LNCaP clone FGC (cell line): Measurements from ENCODE around the gene SCPEP1.

ENCODE experiments used
- DNase-seq: peaks from one replicate; pipeline ENCODE4 v3.0.0-alpha.2; 2011; ENCODE audit warnings: low read depth
- H3K4me3 ChIP-seq: 2 replicates; pipeline ENCODE4 v1.5.1; 2011; ENCODE audit warnings: mild to moderate bottlenecking, low read depth, low read length, control low read depth
- TF ChIP-seq, protein P1 (sequence below): IDR thresholded peaks from 2 replicates; pipeline ENCODE4 v1.5.1; 2012; ENCODE audit warnings: mild to moderate bottlenecking; ENCODE audit not compliant: control insufficient read depth, insufficient read depth; ENCODE audit errors: extremely low read depth

Gene SCPEP1

DNA sequence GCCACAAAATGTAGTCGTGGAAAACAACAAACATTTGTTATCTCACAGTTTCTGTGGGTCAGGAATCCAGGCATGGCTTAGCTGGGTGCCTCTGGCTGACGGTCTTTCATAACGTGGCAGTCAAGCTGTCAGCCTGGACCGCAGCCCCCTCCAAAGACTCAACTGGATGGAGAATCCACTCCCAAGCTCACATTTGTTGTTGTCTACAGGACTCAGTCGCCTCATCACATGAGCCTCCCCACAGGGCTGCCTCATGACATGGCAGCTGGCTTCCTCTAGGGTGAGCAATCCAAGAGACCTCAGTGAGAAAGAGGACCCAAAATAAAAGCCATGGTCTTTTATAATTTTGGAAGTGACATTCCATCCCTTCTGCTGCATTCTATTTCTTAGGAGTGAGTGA lies 72.4 kb downstream of the SCPEP1 start:
- TF ChIP-seq, protein P1, sequence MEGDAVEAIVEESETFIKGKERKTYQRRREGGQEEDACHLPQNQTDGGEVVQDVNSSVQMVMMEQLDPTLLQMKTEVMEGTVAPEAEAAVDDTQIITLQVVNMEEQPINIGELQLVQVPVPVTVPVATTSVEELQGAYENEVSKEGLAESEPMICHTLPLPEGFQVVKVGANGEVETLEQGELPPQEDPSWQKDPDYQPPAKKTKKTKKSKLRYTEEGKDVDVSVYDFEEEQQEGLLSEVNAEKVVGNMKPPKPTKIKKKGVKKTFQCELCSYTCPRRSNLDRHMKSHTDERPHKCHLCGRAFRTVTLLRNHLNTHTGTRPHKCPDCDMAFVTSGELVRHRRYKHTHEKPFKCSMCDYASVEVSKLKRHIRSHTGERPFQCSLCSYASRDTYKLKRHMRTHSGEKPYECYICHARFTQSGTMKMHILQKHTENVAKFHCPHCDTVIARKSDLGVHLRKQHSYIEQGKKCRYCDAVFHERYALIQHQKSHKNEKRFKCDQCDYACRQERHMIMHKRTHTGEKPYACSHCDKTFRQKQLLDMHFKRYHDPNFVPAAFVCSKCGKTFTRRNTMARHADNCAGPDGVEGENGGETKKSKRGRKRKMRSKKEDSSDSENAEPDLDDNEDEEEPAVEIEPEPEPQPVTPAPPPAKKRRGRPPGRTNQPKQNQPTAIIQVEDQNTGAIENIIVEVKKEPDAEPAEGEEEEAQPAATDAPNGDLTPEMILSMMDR = no peak
- H3K4me3 ChIP-seq = no peak overlapping the region
- no peak for DNase-seq

DNA sequence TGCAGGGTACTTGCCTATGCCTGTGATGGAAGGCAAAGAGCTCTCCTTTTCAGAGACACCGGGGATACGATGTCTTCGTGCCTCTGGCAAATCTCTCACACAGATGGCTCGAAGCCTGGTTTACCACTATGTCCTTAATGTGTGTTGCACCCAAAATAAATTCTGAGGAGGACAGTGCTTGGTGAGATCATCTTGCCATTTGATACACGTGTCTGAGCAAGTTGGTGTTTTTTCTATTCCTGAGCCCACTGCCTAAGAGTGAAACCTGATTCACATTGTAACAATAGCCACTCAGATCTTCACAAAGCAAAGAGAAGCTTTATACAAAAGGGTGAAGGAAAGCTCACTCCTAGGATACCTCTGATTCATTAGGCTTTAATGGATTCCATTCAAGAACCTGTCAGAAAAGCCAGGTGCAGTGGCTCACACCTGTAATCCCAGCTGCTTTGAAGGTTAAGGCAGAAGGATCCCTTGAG lies 74.0 kb downstream of the SCPEP1 start:
- TF ChIP-seq, protein P1 = no peak
- no peak overlapping the region for H3K4me3 ChIP-seq
- no peak for DNase-seq
